Testis (tissue), 3 donors: ENCODE measurements around the gene FBLN1. TPM values are rescaled to one million over a fixed set of nuclear protein-coding genes. Genes with fewer than 3 reads are reported as not detected.

ENCODE experiments used
- DNase-seq: peaks from one replicate; pipeline ENCODE4 v3.0.0-alpha.2; 2019
- H3K27ac ChIP-seq, 2 donors: fragments of 200-600 bp; sonication (generic); one replicate each; pipeline ENCODE4 v1.5.1; 2019
- H3K27me3 ChIP-seq: fragments of 200-600 bp; sonication (generic); one replicate; pipeline ENCODE4 v1.5.1; 2019
- H3K36me3 ChIP-seq: fragments of 200-600 bp; sonication (generic); one replicate; pipeline ENCODE4 v1.5.1; 2017; ENCODE audit warnings: low read depth; ENCODE audit errors: missing control alignments
- H3K4me1 ChIP-seq: fragments of 200-600 bp; sonication (generic); one replicate; pipeline ENCODE4 v1.5.1; 2019
- H3K4me3 ChIP-seq, 2 donors: fragments of 200-600 bp; sonication (generic); one replicate each; pipeline ENCODE4 v1.5.1; 2017 to 2019
- H3K9me3 ChIP-seq: fragments of 200-600 bp; sonication (generic); one replicate; pipeline ENCODE4 v1.5.1; 2017
- CTCF ChIP-seq, 3 experiments: fragments of 450-650 bp in 2 of 3; fragments of 200-600 bp in 1 of 3; sonication (generic) in 1 of 3; IDR thresholded peaks; one replicate each; pipeline ENCODE4 v1.5.1; 2016 to 2019; ENCODE audit warnings: antibody characterized with exemption in 3 of 3, mild to moderate bottlenecking in 2 of 3, moderate library complexity in 1 of 3
- POLR2A ChIP-seq: fragments of 450-650 bp; IDR thresholded peaks from one replicate; pipeline ENCODE4 v1.6.1; 2017; ENCODE audit warnings: antibody characterized with exemption, mild to moderate bottlenecking, moderate library complexity
- WGBS, 2 donors: methylation state at CpG; one replicate each; pipeline ENCODE4 v1.1.5; 2018; 5-methylcytosine and 5-hydroxymethylcytosine counted together
- intact Hi-C: fragments of 100-400 bp; cut with DNase I; formaldehyde crosslinking; loops from one replicate; pipeline ENCODE4 v1.15.1; 2023; ENCODE audit warnings: low total_unique reads
- polyA plus RNA-seq: library from polyadenylated mRNA; stranded (reverse); fragments of 350-450 nt; fragmentation: Illumina TruSeq; extraction: RNeasy Lipid Tissue Mini Kit (QIAGEN cat#74804); gene quantifications from one replicate; pipeline ENCODE4 v1.2.3, GENCODE V29; 2014; ENCODE audit warnings: low read depth, low replicate concordance; ENCODE audit not compliant: insufficient read depth
- total RNA-seq, 2 donors: library from RNA; depleted of rRNA; stranded (reverse); fragments of >200 nt; gene quantifications; one replicate each; pipeline ENCODE4 v1.2.3, GENCODE V29; 2016

The FBLN1 gene
- total and polyA plus RNA-seq, 3 donors from 2014 or later: 32.4 to 154 (median 42.2) TPM

GRCh38 chr22:45503050-45503815, 550 bp downstream of the FBLN1 start:
- intact Hi-C loops: no loop called here
- no peaks in the 10 kb centered on the region for H3K36me3 ChIP-seq
- no peak for DNase-seq
- no peaks in the 10 kb centered on the region for H3K9me3 ChIP-seq
- WGBS, 2 donors: 10 to 25% methylated on average over 15 to 42 of the region's 53 CpGs
- H3K4me1 ChIP-seq: peaks cover 20% of the 10 kb centered on the region
- peak overlapping the region; percentile 50 to 55 for H3K4me3 ChIP-seq
- H3K27me3 ChIP-seq: no peaks in the 10 kb centered on the region
- TF ChIP-seq CTCF (IDR thresholded peaks at IDR 0.05) (no peak), POLR2A (no peak)
- peak overlapping the region in 1 of 2 donors; percentile 71 for H3K27ac ChIP-seq

GRCh38 chr22:45503816-45504372, 1.2 kb downstream of the FBLN1 start:
- Histone ChIP-seq H3K27ac (peak overlapping the region; percentile 59 to 71), H3K9me3 (no peaks in the 10 kb centered on the region), H3K4me1 (peaks cover 20% of the 10 kb centered on the region), H3K36me3 (no peaks in the 10 kb centered on the region), H3K4me3 (peak overlapping the region; percentile 50 to 55), H3K27me3 (no peaks in the 10 kb centered on the region)
- TF ChIP-seq POLR2A (no peak), CTCF (IDR thresholded peaks at IDR 0.05) (no peak)
- no peak for DNase-seq
- intact Hi-C loops: no loop called here
- WGBS, 2 donors: 53 to 66% methylated on average over 6 to 13 of the region's 15 CpGs

GRCh38 chr22:45504373-45505341, 2.0 kb downstream of the FBLN1 start:
- DNase-seq: peak; percentile 53
- Histone ChIP-seq H3K4me3 (no peak overlapping the region), H3K9me3 (no peaks in the 10 kb centered on the region), H3K4me1 (peaks cover 20% of the 10 kb centered on the region), H3K27ac (peak overlapping the region; percentile 45 to 59), H3K36me3 (no peaks in the 10 kb centered on the region), H3K27me3 (no peaks in the 10 kb centered on the region)
- TF ChIP-seq POLR2A (no peak), CTCF (IDR thresholded peaks at IDR 0.05) (no peak)
- intact Hi-C loops: no loop called here
- 32 to 42% methylated on average over 28 to 31 of the region's 31 CpGs for WGBS, 2 donors

GRCh38 chr22:45505991-45506747, 3.5 kb downstream of the FBLN1 start:
- H3K9me3 ChIP-seq: no peaks in the 10 kb centered on the region
- WGBS, 2 donors: 92 to 94% methylated on average over 11 to 14 of the region's 14 CpGs
- H3K4me1 ChIP-seq: peaks cover 20% of the 10 kb centered on the region
- DNase-seq: no peak
- TF ChIP-seq POLR2A (no peak), CTCF (IDR thresholded peaks at IDR 0.05) (no peak)
- no peaks in the 10 kb centered on the region for H3K36me3 ChIP-seq
- no peak overlapping the region for H3K4me3 ChIP-seq
- no peaks in the 10 kb centered on the region for H3K27me3 ChIP-seq
- intact Hi-C loops: no loop called here
- no peak overlapping the region for H3K27ac ChIP-seq
